GM12873 (cell line): ENCODE measurements around the gene FERD3L.

Experiments used
- CTCF ChIP-seq: IDR thresholded peaks from 2 replicates; pipeline ENCODE4 v1.5.1; 2012; ENCODE audit warnings: low read depth, mild to moderate bottlenecking, moderate library complexity, low read length, control low read depth; ENCODE audit not compliant: insufficient read depth; ENCODE audit errors: missing control alignments

The FERD3L gene

GRCh38 chr7:19145434-19146115 lies 354 bp upstream of the FERD3L start:
- TF ChIP-seq CTCF = no peak

- no peak for TF ChIP-seq CTCF
Measured at GRCh38 chr7:19143881-19144574, 1.2 kb downstream of the FERD3L start.

- TF ChIP-seq CTCF = no peak
Measured at GRCh38 chr7:19139706-19140327, 5.4 kb downstream of the FERD3L start.

- TF ChIP-seq CTCF = no peak
Measured at GRCh38 chr7:19133886-19134285, 11.3 kb downstream of the FERD3L start.

GRCh38 chr7:19133390-19133789 lies 11.8 kb downstream of the FERD3L start:
- TF ChIP-seq CTCF = no peak

GRCh38 chr7:19128856-19129255 lies 16.4 kb downstream of the FERD3L start:
- TF ChIP-seq CTCF = no peak

- TF ChIP-seq CTCF = peak; percentile 53
Measured at GRCh38 chr7:19121977-19122588, 23.1 kb downstream of the FERD3L start.
